AG08396 (cell line): ENCODE data around the gene NBPF1.
A peak's percentile ranks its signal among the peaks of the same experiment; 100 is the strongest.
"Not testable (repeated sequence)": the region's sequence is repeated elsewhere in the genome, so short reads cannot be mapped to it uniquely, and the experiment has no call there.

Experiments
- DNase-seq: peaks from one replicate; pipeline ENCODE4 v3.0.0; 2012; ENCODE audit warnings: low spot score, mixed read lengths

The NBPF1 gene

DNA sequence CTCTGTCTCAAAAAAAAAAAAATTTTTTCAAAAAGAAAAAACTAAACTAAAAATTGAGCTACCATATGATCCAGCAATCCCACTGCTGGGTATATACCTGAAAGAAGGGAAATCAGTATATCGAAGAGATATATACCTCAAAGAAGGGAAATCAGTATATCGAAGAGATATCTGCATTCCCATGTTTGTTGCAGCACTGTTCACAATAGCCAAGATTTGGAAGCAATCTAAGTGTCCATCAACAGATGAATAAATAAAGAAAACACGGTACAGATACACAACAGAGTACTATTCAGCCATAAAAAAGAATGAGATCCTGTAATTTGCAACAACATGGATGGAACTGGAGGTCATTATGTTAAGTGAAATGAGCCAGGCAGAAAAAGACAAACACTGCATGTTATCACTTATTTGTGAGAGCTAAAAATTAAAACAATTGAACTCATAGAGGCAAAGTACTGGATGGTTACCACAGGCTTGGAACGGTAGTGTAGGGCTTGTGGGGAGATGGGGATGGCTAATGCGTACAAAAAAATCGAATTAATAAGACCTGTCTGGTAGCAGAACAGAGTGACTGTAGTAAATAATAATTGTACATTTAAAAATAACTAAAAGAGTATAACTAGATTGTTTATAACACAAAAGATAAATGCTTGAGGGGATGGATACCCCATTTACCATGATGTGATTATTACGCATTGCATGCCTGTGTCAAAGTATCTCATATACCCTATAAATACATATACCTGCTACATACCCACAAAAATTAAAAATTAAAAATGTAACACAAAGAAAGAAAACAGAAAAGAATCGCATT, 28.0 kb upstream of the NBPF1 start:
- DNase-seq, result not testable (repeated sequence)

GRCh38 chr1:16639091-16640031, 26.0 kb upstream of the NBPF1 start:
- not testable (repeated sequence) for DNase-seq

DNA sequence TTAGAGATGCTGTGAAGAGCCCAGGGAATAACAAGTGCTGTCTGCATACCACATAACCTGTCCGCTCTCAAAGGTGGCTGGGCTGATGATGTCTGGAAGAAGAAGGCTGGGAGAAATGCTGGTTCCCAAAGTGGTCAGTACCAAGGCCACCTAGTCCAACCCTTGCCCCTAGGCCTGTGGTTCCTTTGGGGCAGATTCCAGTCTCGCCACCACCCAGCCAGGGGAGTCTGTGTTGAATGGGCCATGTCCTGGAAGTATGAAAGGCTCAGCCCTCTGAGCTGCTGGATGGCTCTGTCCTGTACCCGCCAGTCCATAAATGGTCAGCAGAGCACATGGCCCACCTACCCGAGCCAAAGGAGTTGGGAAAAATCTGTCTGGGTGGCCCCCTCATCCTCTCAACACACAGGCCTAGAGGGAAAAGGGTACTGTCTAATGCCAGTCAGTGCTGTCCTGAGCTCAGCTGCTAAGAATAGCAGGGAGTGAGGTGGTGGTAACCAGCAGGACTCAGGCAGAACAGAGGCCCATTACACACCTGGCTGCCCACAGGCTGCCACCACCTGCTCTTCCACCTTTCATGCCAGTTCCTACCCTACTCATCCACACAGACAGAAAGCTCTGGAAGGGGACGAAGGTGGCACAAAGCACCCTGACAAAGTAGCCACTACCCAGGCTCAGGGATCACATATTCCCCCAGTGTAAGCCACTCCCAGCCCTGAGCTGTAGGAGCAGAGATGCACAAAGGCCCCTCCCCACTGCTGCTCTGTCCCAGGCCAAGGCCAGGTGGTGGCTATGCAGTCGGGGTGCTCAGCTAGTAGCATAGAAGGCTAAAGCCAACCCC, 24.8 kb upstream of the NBPF1 start:
- not testable (repeated sequence) for DNase-seq

GRCh38 chr1:16636551-16637195, 23.3 kb upstream of the NBPF1 start:
- not testable (repeated sequence) for DNase-seq

DNA sequence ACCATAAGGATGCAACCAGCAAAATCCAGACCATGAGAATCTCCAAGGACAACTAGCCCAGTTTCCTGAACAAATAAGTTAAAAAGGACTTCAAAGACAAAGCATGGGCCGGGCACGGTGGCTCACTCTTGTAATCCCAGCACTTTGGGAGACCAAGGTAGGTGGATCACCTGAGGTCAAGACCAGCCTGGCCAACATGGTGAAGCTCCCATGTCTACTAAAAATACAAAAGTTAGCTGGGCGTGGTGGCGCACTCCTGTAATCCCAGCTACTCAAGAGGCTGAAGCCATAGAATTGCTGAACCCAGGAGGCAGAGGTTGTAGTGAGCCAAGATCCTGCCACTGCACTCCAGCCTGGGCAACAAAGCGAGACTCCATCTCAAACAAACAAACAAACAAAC, 22.6 kb upstream of the NBPF1 start:
- DNase-seq, result not testable (repeated sequence)

DNA sequence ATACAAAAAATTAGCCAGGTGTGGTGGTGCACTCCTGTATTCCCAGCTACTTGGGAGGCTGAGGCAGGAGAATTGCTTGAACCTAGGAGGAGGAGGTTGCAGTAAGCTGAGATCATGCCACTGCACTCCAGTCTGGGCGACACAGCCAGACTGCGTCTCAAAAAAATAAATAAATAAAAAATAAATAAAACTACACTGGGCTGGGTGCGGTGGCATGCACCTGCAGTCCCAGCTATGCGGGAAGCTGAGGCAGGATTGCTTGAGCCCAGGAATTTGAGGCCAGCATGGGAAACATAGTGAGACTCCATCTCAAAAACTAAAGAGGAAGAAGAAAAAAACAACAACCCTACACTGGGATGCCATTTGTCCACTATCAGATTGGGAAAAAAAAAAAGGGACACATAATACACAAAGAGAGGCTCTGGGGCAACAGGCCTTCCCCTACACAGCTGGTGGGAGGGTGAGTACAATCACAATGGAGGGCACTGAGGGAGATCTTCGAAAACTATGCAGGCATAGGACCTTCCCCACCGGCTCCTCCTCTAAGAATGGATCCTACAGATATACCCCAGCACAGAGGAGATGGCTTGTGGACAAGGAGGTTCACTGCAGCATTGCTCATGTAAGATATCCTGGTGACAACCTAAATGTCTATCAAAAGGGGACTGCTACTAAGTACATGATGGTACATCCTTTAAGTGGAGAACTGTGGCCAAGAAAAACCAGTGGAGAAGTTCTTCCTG, 20.3 kb upstream of the NBPF1 start:
- DNase-seq, result not testable (repeated sequence)

DNA sequence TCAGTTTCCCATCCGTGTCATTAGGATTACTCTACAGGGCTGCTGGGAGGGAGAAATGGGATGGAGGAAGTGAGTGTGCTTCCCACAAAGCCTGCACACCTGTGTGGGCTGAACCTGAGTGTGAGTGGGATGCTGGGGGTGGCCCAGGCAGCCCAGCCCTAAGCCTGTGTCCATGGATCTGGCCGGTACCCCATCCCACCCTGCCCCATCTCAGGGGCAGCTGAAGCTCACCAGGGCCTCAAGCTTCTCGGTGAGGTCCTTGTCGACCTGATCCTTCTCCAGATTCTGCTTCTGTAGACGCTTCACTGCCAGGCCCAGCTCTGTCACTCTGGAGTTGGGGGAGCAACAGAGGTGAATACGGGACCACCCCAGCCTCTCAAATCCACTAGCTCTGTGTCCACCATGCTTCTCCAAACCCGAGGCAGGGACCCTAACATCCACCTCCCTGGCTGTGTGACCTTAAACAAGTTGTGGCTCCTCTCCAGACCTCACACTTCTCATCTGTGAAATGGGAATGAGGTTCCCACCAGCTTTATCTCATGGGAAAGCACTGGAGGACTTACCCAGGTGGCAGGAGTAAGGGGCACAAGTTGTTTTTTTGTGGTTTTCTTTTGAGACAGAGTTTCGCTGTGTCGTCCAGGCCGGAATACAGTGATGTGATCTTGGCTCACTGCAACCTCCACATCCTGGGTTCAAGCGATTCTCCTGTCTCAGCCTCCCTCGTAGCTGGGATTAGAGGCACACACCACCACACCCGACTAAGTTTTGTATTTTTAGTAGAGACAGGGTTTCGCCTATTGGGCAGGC, 18.9 kb upstream of the NBPF1 start:
- DNase-seq, result not testable (repeated sequence)

GRCh38 chr1:16631248-16632043, 18.1 kb upstream of the NBPF1 start:
- DNase-seq, result no peak

- peak; percentile 20 for DNase-seq
Measured at GRCh38 chr1:16630661-16631247, 17.4 kb upstream of the NBPF1 start.

- DNase-seq, result peak; percentile 15
Measured at GRCh38 chr1:16629916-16630530, 16.7 kb upstream of the NBPF1 start.

DNA sequence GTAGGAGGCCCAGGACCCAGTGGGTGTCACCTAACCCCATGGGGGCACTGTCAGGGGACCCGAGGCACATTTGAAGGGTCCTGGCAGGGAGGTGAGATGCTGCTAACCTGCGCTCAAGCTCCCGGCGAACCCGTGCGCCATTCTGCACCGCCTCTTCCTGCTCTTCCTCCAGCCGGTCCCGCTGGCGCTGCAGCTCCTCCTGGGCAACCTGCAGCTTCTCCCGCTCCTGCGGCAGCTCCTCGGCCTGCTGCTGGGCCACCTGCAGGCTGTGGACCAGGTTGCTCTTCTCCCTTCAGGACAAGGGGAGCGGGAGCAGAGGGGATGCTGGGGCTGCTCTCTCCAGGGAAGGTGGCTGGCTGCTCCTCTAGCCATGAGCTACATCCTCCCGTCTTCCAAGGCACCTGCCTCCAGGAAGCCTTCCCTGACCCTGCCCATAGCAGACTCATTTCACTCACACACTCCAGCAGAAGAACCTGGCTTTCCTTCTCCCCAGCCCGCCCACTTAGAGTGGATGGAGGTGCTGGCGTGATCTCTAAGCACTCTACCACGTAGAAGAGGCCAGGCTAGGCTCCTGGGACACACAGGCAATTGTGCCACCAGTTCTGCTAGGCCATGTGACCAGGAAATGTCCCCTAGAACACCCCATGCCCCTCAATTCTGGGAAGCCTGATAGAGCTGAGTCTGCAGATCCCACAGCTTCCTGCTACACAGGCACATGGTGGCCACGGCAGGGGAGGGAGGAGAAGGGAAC, 15.2 kb upstream of the NBPF1 start:
- DNase-seq, result no peak

- not testable (repeated sequence) for DNase-seq
Measured at GRCh38 chr1:16626409-16626983, 13.1 kb upstream of the NBPF1 start.

DNA sequence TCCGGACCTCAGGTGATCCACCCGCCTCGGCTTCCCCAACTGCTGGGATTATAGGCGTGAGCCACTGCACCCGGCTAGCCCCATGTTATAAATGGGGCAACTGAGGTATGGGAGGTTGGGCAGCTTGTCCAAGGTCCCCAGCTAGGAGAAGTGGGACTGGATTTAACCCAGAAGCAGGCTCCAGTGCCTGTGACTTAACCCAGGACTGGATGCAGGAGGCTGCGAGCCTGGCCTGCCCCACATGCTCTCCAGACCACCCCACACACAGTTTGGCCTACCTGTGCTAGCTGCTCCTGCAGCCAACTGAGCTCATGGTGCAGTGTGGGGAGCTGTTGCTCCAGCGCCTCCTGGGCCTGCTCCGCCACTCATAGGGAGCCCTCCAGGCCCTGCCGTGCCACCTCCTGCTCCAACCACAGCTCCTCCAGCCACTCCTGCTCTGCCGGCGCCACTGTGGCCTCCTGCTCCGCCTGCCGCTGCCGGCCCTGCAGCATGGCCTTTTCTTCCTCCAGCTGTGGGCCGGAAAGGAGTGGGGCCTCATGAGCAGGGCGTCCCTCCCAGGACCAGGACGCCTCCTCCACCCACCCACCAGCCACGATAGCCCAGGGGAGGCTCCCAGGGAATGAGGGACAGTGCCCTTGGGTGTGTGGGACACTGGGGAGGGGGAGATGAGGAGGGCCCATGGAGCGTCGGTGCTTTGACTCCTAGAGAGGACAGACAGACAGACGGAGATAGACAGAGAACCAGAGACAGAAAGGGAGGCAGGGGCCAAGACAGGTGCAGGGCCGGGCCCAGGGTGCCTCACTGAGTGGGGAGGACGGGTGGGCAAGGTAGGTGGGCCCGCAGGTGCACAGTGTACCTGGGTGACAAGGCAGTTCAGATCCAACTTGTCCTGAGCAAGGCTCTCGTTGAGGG, 12.4 kb upstream of the NBPF1 start:
- peak; percentile 34 for DNase-seq

- peak; percentile 59 for DNase-seq
Measured at GRCh38 chr1:16623812-16624719, 10.7 kb upstream of the NBPF1 start.

GRCh38 chr1:16623337-16623736, 10.0 kb upstream of the NBPF1 start:
- peak; percentile 92 for DNase-seq
